ENCODE measurements around the gene CNKSR3. TPM values are rescaled to one million over a fixed set of nuclear protein-coding genes. Genes with fewer than 3 reads are reported as not detected.

The CNKSR3 gene
- total RNA-seq, 1 donor from 2014 or later: 0.20 TPM

- no peak for DNase-seq
- no peak for ATAC-seq (ENCODE audit: low read depth)
- CTCF ChIA-PET: no interaction called here
- no peak overlapping the region for H3K4me3 Mint-ChIP-seq
- no peaks in the 10 kb centered on the region for H3K27me3 Mint-ChIP-seq
- H3K4me1 Mint-ChIP-seq: no peaks in the 10 kb centered on the region
- no peaks in the 10 kb centered on the region for H3K9me3 Mint-ChIP-seq
- POLR2A ChIA-PET: no interaction called here
- intact Hi-C loops (cut with micrococcal nuclease): no loop called here
- no peaks in the 10 kb centered on the region for H3K36me3 Mint-ChIP-seq (ENCODE audit: low read depth)
- no peak for TF ChIP-seq CTCF (IDR thresholded peaks at IDR 0.05)
- no peak overlapping the region for H3K27ac Mint-ChIP-seq
Measured at GRCh38 chr6:154414021-154414813, 96.3 kb downstream of the CNKSR3 start.

GRCh38 chr6:154412106-154412820, 98.2 kb downstream of the CNKSR3 start:
- intact Hi-C loops (cut with micrococcal nuclease): no loop called here

GRCh38 chr6:154411076-154411475, 99.4 kb downstream of the CNKSR3 start:
- no peaks in the 10 kb centered on the region for H3K4me1 Mint-ChIP-seq

More at GRCh38 chr6:154412106-154412820, 98.2 kb downstream of the CNKSR3 start:
- POLR2A ChIA-PET: no interaction called here
- CTCF ChIA-PET: no interaction called here
- no peak for DNase-seq
- Mint-ChIP-seq H3K9me3 (no peaks in the 10 kb centered on the region), H3K36me3 (ENCODE audit: low read depth) (no peaks in the 10 kb centered on the region), H3K4me3 (no peak overlapping the region), H3K27ac (no peak overlapping the region), H3K4me1 (no peaks in the 10 kb centered on the region), H3K27me3 (no peaks in the 10 kb centered on the region)
- no peak for ATAC-seq (ENCODE audit: low read depth)
- no peak for TF ChIP-seq CTCF (IDR thresholded peaks at IDR 0.05)

GRCh38 chr6:154410619-154411072, 99.8 kb downstream of the CNKSR3 start:
- intact Hi-C loops (cut with micrococcal nuclease): no loop called here
- no peaks in the 10 kb centered on the region for H3K4me1 Mint-ChIP-seq
- no peaks in the 10 kb centered on the region for H3K9me3 Mint-ChIP-seq
- peaks cover 2% of the 10 kb centered on the region for H3K27me3 Mint-ChIP-seq
- CTCF ChIA-PET: no interaction called here
- no peak for TF ChIP-seq CTCF (IDR thresholded peaks at IDR 0.05)
- H3K27ac Mint-ChIP-seq: no peak overlapping the region
- H3K4me3 Mint-ChIP-seq: no peak overlapping the region
- no peaks in the 10 kb centered on the region for H3K36me3 Mint-ChIP-seq (ENCODE audit: low read depth)
- DNase-seq (no peak), ATAC-seq (ENCODE audit: low read depth) (no peak)
- POLR2A ChIA-PET: no interaction called here

More at GRCh38 chr6:154411076-154411475, 99.4 kb downstream of the CNKSR3 start:
- intact Hi-C loops (cut with micrococcal nuclease): no loop called here
- CTCF ChIA-PET: no interaction called here
- ATAC-seq (ENCODE audit: low read depth) (no peak), DNase-seq (no peak)
- Mint-ChIP-seq H3K27ac (no peak overlapping the region), H3K9me3 (no peaks in the 10 kb centered on the region), H3K27me3 (peaks cover 2% of the 10 kb centered on the region), H3K4me3 (no peak overlapping the region), H3K36me3 (ENCODE audit: low read depth) (no peaks in the 10 kb centered on the region)
- POLR2A ChIA-PET: no interaction called here
- TF ChIP-seq CTCF (IDR thresholded peaks at IDR 0.05): no peak

GRCh38 chr6:154408891-154409500, 101.5 kb downstream of the CNKSR3 start:
- no peak for TF ChIP-seq CTCF (IDR thresholded peaks at IDR 0.05)
- no peak for DNase-seq
- POLR2A ChIA-PET: no interaction called here

More at GRCh38 chr6:154408891-154409500, 101.5 kb downstream of the CNKSR3 start:
- H3K4me1 Mint-ChIP-seq: no peaks in the 10 kb centered on the region
- H3K36me3 Mint-ChIP-seq (ENCODE audit: low read depth): no peaks in the 10 kb centered on the region
- no peak for ATAC-seq (ENCODE audit: low read depth)
- CTCF ChIA-PET: no interaction called here
- H3K27ac Mint-ChIP-seq: no peak overlapping the region
- no peak overlapping the region for H3K4me3 Mint-ChIP-seq
- intact Hi-C loops (cut with micrococcal nuclease): loop anchor here (1.0 kb wide), 1 partner anchor 255 kb away; no protein-coding TSS in a partner anchor
- no peaks in the 10 kb centered on the region for H3K9me3 Mint-ChIP-seq
- H3K27me3 Mint-ChIP-seq: peaks cover 2% of the 10 kb centered on the region
